Mesenchymal stem cell (in vitro differentiated cells and primary cell): Measurements from ENCODE around the gene PPAN.
A peak's percentile ranks its signal among the peaks of the same experiment; 100 is the strongest.

ENCODE experiments used
- small RNA-seq: library from polyadenylated mRNA; stranded (forward); fragments of <200 nt; extraction: miRNeasy Mini kit (QIAGEN cat#:217004); gene quantifications from one replicate; pipeline ENCODE3, GENCODE V24; 2013; ENCODE audit warnings: low read depth

The PPAN gene

Small RNA genes within 50 kb of the gene (small RNA-seq; reads per million reads assigned to genes)
- 137 reads per million, percentile 93 among the genes with 10 or more reads in this experiment for gene SNORD105
- 389 reads per million, percentile 96 among the genes with 10 or more reads in this experiment for gene SNORD105B
